NCI-H510A treated with DMSO at 0.1 percent for 48 hours (cell line): ENCODE data around the gene UBE2E2.

Experiments used
- DNase-seq: peaks from one replicate; lab custom pipeline; 2025; lab: John Stamatoyannopoulos, UW

UBE2E2 gene

DNA sequence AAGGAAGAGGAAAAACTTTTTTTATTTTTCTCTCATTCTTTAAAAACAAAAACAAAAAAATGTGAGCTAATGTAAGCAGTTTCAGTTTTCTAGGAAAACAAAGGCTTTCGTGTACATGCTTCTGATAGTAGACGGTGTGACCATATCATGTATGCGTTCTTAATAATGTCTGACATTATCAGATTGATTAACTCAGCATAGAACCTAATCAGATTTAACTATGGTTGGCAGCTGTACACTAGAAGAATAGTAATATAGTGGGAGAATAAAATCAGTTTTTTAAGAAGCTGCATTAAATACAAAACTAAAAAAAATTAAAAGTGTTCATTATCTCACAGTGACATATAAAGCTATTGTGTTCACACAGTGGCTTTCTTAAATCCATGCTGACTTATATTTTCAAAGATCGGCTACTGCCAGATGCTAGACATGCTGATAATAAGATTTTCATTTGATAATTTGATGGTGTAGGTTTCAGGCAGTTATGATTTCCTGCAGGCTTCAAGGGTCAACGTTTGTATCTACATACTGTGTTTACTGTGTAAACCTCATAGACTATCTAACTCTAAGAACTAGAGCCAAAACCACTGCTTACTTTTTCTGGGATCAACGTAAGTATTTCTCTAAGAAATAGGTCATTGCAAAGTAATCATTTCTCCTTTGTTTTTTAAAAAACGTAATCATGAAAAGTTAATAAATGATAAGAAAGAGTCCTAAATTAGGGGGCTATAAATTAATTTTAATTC lies 74.0 kb downstream of the UBE2E2 start:
- no peak for DNase-seq

DNA sequence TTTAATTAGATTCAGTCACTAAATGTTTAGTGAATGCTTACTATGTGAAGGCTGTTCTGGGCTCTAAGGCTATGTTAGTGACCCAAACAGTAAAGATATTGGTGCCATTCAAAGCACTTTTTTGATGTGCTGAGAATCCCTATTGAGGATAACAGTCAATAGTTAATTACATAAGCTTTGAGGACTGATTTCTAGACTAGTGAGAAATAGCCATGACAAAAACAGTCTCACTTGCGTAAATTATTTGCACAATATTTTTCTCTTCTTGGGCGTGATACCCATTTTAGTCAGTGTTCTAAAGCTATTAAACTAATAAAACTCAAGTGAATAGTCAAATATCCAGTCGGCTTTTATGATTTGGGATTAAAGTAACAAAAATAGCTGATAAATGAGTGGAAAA lies 74.6 kb downstream of the UBE2E2 start:
- no peak for DNase-seq

DNA sequence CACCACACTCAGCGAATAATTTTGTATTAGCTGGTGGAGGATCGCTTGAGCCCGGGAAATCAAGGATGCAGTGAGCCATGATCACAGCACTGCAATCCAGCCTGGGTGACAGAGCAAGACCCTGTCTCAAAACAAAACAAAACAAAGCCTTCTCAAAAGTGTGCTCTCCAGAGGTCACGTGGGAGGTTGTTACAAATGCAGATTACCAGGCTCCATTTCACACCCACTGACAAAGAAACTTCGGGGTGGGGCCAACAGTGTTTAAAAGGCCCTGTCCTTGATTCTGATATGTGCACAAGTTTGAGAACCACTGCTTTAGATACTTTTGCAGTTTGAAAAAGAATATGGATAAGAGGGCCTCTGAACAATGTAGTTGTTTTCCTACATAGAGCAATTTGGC lies 80.5 kb downstream of the UBE2E2 start:
- no peak for DNase-seq

DNA sequence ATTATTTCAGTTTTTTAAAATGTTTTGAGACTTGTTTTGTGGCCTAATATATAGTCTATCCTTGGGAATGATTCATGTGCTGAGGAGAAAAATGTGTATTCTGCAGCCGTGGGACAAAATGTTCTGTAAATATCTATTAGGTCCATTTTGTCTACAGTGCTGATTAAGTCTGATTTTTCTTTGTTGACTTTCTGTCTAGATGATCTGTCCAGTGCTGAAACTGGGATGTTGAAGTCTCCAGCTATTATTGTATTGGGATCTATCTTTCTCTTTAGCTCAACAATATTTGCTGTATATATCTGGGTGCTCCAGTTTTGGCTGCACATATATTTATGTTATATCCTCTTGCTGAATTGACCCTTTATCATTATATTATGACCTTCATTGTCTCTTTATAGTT lies 85.2 kb downstream of the UBE2E2 start:
- no peak for DNase-seq

DNA sequence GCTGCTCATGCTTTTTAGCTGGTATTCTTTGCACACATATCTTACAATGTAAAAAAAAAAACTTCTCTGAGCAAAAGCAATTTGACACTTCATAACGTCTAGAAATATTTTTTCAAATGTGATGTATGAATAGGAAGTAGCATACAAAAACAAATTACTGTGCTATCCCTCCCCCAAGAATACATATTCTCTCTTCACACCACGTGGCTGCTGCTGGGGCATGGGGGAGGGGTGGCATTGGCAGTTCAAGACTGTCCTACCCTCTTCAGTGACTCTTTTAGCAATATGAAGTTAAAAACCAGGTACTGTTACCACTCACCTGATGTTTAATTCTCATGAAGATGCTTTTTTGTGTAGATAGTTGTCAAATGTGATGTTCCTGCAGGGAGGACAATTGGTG lies 85.6 kb downstream of the UBE2E2 start:
- no peak for DNase-seq

DNA sequence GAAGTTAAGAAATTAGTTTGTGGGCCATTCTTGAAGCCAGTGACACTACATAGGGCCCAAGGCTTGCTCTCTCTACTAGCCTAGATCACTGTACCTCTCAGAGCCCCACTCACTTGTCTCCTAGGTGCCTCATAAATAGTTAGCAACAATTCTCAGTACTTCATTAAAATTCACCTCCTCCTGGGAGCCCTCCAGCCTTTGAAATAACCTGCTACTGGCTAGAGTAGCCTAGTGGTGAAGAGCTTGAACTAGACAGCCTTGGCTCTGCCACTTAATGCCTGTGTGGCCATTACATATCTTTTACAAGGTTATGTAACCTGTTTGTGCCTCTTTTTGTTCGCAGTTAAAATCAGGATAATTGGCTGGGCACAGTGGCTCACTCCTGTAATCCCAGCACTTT lies 89.3 kb downstream of the UBE2E2 start:
- DNase-seq = no peak

DNA sequence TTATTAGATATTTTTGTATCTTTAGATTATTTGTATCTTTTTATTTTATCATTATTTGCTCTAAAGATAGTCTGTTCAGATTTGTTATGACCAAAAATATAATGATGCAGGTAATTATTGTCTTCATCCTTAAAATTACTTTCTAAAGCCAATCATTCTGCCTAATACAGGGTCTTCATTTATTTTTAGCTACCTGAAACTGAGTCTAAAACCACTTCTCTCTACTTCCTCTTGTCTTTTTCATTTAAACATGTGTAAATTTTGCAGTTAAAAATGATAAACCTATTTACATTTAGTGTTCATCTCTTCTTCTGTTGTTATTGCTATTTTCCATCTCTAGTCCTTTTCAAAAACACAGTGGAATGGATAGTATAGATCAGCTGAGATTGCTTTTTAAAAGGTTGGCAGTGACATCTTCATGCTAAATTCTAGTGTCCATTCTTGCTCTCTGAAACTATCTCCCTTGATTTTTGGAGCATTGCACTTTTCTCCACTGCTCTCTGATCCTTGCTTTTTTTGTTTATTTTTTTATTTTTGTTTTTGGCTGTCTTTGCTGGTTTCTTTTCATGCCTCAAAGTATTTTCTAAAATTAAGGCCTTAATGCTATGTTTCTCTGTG lies 91.8 kb downstream of the UBE2E2 start:
- no peak for DNase-seq

DNA sequence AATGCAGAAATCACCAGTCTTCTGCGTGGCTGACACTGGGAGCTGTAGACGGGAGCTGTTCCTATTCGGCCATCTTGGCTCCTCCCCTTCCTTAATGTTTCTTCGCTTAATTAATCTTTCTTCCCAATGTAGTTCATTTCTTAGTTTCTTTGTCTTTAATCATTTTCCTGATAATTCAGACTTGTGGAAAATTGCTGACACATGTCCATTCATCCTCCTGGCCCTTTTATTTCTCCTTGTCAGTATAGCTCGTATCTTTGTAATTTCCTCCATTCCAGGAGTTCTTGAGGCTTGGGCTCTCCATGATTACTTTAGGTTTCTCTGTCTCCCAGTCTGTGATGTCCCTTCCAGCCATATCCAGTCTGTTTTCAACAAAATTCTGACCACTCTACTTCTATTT lies 98.7 kb downstream of the UBE2E2 start:
- DNase-seq = no peak

DNA sequence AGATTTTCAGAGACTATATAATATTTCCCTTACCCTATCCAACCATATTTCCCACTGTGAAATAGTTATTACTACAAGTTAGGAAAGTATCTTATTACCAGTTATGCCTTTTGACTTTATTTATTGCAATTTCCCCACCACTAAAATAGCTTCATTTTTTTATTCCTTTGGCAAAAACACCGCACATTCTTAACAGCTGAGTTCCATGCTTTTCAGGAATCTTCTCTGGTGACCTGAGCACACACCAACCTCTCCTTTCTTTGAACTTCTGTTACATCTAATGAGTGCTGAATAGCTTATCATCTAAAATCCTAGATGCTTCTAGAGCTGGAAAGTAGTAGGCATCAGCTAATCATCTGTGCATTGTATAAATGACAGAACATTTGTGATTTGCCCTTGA lies 99.1 kb downstream of the UBE2E2 start:
- no peak for DNase-seq

DNA sequence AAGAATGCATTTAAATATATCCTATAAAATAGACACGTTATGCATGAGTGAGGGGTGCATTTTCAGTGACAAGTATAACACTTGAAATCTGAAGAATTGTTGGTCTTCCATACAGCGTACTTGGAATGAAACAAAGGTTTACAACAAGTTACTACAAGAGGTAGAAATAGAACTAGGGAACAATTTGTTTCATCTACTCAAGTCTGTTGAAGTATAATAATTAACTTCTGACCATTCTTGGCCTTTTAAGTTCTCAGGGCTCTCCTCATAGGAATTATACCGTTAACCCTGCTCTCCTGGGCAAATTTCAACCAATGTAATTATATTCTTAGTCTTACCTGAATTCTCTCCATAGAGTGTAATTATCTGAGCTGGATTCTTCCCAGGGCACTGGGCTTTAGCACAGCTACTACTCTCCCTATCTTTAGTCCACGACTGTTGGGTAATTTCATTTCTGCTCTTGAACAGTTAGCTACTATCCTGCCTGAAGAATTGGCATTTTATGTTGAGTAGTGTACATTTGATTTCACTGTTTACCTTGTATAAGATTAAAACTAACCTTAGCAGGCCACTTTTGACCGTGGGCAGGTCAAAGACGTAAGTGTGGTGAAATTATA lies 100.6 kb downstream of the UBE2E2 start:
- no peak for DNase-seq

DNA sequence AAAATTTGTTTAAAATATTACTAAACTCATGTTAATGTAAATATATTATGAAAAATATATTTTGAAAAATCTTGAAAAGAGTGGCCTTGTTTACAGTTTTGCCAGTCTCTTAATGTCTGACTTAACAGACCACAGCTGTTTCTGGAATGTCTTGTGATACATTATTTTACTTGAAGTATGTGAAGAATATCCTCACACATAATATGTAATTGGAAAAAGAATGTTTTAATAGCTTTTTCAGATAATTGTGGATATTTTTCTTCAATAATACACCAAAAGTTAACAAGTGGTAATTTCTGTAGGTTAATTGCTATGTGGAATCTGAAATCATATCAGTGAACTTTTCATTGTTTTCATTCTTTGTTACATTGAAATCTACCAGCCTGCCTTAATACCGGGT lies 101.3 kb downstream of the UBE2E2 start:
- DNase-seq = no peak

DNA sequence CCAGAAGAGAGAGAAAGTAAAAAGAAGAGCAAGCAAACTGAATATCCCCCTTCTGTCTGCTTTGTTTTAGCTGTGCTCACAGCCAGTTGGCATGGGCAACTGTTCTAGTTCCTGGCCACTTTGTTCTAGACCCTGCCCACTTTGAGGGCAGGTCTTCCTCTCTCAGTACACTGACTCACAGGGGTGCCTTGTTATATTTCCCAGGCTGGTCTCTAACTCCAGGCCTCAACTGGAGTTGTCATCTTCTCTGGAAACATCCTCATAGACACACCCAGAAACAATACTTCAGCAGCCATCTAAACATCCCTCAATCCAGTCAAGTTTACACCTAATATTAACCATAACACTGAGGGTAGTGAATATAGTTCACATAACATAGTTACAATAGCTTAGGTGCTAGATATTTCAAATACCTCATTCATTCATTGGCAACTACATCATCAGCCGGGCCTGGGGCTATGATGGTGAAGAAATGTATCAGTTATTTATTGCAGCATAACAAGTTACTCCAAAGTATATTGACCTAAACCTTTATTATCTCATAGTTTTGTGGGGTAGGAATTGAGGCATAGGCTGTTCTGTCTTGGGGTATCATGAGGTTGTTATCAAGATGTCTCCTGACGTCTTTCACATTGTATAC lies 106.0 kb downstream of the UBE2E2 start:
- DNase-seq = no peak

DNA sequence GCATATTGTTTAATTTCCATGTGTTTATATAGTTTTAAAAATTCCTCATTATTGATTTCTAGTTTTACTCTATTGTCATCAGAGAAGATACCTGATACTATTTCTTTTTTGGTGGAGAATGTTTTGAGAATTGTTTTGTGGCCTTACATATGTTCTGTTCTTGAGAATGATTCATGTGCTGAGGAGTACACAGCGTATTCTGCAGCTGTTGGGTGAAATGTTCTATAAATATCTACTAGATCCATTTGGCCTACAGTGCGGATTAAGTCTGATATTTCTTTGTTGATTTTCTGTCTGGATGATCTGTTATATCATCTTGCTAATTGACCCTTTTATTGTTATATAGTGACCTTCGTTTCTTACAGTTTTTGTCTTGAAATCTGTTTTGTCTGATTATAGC lies 109.7 kb downstream of the UBE2E2 start:
- no peak for DNase-seq

DNA sequence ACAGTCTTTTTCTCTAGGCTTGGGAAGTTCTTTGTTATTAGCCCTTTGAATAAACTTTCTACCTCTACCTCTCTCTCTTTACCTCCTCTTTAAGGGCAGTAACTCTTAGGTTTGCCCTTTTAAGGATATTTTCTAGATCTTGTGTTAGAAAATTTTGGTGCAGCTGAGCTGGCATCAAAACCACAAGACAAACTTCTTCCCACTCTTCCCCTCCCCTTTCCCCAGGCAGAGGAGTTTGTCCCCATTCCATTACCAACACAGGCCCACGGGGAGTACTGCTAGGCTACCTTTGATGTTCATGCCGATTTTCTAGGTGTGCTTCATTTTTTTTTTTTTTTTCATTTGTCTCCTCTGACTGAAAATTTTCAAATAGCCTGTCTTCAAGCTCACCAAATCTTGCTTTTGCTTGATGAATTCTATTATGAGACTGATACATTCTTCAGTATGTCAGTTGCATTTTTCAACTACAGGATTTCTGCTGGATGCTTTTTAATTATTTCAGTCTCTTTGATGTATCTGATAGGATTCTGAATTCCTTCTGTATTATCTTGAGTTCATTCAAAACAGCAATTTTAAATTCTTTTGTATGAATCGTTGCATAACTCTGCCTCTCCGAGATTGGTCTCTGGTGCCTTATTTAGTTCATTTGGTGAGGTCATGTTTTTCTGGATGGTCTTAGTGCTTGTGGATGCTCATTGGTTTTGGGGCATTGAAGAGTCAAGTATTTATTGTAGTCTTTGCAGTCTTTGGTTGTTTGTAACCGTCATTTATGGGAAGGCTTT lies 112.0 kb downstream of the UBE2E2 start:
- no peak for DNase-seq

DNA sequence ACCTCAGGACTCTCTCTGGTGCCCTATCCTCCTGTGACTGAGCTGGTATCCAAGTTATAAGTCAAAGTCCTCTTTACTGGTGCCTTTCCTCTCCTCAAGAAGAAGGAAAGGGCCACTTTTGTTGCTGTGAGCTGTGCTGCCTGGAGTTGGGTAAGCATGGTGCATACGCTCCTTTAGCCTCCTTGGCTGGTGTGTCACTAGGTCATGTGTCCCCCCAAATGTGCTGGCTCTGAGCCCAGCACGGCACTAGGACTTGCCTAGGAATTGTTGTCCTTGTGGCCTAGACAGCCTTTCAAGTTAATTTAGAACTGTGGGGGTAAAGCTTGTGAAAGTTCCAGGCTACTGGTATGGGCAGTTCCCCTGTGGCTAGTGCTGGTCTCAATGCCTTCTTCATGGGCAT lies 113.8 kb downstream of the UBE2E2 start:
- no peak for DNase-seq

DNA sequence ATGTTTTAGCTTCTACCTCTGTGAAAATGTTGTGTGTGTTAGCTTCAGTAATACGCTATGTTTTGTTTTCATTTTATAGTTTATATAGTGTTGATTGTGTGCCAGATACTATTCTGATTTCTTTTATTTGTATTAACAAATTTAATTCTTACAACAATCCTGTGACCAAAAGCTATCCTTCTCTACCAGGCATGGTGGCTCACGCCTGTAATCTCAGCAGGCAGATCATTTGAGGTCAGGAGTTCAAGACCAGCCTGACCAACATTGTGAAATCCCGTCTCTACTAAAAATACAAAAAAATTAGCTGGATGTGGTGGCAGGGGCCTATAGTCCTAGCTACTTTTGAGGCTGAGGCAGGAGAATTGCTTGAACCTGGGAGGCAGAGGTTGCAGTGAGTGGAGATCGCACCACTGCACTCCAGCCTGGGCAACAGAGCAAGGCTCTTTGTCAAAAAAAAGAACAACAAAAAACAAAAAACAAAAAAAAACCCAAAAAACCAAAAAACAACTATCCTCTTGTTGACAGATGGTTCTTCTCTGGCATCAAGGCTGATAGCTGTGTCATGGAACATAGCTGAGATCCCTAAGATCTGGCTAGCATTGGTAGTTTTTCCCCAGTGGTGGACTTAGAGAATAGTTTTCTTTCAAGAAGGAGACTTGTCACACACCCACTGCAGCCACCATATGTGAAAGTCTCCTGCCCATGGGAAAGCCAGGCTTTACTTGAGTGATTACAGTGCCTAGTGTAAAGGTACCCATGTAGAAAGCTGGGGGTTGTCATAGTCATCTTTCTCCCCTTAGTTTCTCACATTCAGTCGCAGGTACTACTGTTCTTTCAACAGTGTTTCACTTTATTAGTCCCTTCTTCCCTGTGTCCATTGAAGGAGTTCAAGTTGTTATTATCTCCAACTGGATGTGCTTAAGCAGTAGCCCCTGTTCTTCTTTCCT lies 116.5 kb downstream of the UBE2E2 start:
- DNase-seq = no peak

DNA sequence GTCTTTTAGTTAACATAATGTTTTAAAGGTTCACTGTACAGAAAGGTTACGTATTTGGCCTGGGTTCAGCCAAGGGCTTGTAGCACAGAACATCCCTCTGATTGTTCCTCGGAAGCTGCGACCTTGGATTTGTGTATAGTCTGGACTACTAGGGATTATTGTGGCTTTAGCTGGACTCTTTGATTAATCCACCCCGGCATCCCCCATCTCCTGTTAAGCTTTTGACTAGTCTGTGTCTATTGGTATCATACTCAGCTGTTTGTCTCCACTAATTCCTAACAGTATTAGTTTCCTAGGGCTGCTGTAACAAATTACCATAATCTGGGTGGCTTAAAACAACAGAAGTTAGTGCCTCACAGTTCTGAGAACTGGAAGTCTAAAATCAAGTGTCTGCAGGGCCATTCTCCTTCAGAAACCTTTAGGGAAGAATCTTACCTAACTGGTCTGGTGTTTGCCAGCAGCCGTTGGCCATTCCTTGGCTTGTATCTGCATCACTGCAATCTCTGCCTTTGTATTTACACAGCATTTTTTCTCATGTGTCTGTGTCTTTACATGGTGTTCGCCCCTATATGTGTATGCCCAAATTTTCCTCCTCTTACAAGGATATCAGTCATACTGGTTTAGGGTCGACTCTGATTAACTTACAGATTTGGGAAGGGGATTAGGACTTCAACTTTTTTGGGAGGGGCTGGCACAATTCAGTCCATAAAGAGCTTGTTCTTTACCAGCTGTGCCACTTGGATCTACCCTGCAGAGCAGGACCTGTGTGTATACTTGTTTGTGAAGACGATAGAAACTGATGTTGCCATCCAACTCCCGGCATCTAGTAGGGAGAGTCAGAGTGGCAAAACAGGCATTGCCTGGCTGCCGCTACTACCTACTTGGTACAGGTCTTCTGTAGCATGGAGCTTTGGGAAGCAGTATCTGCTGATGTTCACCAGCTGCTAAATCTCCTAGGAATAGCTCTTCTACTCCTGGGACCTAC lies 117.8 kb downstream of the UBE2E2 start:
- DNase-seq = no peak

DNA sequence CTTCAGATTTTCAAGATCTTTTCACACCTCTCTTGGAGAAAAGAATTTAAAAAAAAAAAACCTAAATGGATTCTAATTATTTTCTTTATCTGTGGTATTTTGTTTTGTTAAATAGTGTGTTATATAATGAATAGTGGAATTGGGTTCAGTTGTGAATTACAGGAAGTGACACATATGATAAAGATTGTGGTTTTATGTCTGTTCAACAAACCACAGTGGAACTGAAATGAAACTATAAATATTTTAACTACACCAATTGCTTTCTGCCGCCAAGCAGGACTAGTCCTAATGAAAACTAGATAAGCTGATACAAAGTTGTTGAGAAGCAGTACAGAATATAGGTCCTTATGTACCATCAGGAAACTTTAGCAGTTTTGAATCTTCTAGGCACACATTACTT lies 121.6 kb downstream of the UBE2E2 start:
- DNase-seq = no peak

DNA sequence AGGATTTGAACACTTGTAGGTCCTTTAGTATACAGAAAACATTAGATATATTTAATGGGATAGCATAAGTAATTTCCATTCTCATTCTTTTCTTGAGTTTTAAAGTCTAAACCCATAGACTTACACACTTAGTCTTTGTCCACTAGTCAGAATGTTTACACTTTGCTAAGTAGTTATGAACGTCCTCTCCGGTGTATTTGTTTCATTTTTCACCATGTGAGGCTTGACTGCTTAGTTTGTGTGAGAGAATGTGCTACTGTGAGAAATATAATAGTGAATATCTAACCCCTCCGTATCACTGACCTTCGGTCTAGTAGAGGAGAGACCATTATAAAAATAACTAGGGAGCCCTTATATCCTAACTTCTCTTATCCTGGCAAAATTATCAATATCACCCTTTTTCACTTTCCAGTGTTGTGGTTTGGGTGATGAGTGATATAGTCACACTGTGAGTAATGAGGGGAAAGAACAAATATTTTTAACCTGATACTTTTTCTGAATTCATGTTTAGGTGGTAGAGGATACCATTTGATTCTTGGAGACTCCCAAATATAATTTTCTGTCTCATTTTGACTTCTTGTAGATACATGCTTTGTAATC lies 122.4 kb downstream of the UBE2E2 start:
- no peak for DNase-seq
